Prostate gland (tissue), 2 donors: ENCODE data around the gene TPGS1. TPM values are rescaled to one million over a fixed set of nuclear protein-coding genes. Genes with fewer than 3 reads are reported as not detected.

Source experiments
- DNase-seq: peaks from one replicate; pipeline ENCODE4 v3.0.0-alpha.2; 2019; ENCODE audit warnings: low spot score
- H3K27ac ChIP-seq, 2 donors: fragments of 200-600 bp; sonication (generic); 2 replicates each; pipeline ENCODE4 v1.5.1; 2017 to 2019
- H3K27me3 ChIP-seq: fragments of 200-600 bp; sonication (generic); replicated peaks from 2 replicates; pipeline ENCODE4 v1.5.1; 2019; ENCODE audit not compliant: insufficient read depth
- H3K36me3 ChIP-seq, 2 donors: fragments of 200-600 bp; sonication (generic); 1 replicate in 1 of 2; 2 replicates in 1 of 2; pipeline versions ENCODE4 v1.5.1 to v1.8.1; 2017 to 2019
- H3K4me1 ChIP-seq: fragments of 200-600 bp; sonication (generic); replicated peaks from 2 replicates; pipeline ENCODE4 v1.5.1; 2019
- H3K4me3 ChIP-seq, 2 donors: fragments of 200-600 bp; sonication (generic); 2 replicates each; pipeline ENCODE4 v1.5.1; 2017 to 2019
- H3K9me3 ChIP-seq: fragments of 200-600 bp; sonication (generic); 2 replicates; pipeline ENCODE4 v1.5.1; 2017
- POLR2A ChIP-seq: fragments of 450-650 bp; IDR thresholded peaks from one replicate; pipeline ENCODE4 v1.6.1; 2016; ENCODE audit warnings: antibody characterized with exemption, mild to moderate bottlenecking
- POLR2AphosphoS5 ChIP-seq: sonication (generic); formaldehyde crosslinking; IDR thresholded peaks from one replicate; pipeline ENCODE4 v1.6.1; 2017; ENCODE audit warnings: antibody characterized with exemption
- WGBS: methylation state at CpG from one replicate; pipeline ENCODE4 v1.1.5; 2018; 5-methylcytosine and 5-hydroxymethylcytosine counted together
- intact Hi-C: fragments of 100-400 bp; cut with DNase I; formaldehyde crosslinking; loops from one replicate; pipeline ENCODE4 v1.14.2; 2022
- total RNA-seq, 2 donors: library from RNA; depleted of rRNA; stranded (reverse); fragments of >200 nt; gene quantifications; one replicate each; pipeline ENCODE4 v1.1.0, GENCODE V29; 2016
- TF ChIP-seq, protein P1 (sequence below), 4 experiments: fragments of 200-600 bp in 2 of 4; fragments of 450-650 bp in 2 of 4; sonication (generic) in 2 of 4; IDR thresholded peaks; 1 replicate in 3 of 4; 2 replicates in 1 of 4; pipeline ENCODE4 v1.5.1; 2016 to 2019; ENCODE audit warnings: antibody characterized with exemption in 4 of 4, mild to moderate bottlenecking in 2 of 4, moderate library complexity in 2 of 4

TPGS1 gene
- total RNA-seq, 2 donors from 2014 or later, result 90.0 to 94.9 TPM

DNA sequence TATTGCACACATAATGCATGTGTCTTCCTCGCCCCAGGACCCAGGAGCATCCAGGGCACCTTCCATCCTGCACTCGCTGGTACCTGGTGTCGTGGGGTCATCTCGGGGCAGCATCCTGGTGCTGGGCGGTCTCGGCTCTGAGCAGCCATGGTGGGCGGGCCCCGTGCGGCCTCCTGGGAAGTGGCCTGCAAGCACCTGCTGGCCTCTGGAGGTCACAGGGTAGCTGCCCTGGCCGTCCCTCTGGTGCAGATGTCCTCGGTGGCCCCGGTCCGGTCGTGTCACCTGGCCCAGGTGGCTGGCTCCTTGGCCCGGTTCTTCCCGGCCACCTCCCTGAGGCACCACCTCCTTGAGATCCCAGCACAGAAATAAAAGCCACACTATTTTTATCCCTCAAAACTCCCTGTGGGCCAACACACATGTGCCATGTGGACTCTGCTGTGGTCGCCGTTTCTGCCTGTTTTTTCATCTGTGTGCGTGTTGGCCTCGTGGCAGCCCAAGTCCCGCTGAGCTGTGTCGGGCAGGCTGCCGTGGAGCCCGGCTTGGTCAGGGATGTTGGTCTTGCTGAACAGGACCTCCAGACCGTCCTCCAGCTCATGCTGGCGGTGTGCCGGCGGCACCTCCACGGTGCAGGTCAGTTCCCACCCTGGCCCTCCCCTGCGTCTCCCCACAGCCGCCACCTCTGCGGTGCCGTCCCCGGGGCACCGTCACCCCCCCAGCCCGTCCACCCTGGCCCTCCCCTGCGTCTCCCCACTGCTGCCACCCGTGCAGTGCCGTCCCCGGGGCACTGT, 31.5 kb downstream of the TPGS1 start:
- no peaks in the 10 kb centered on the region for H3K27me3 ChIP-seq
- no peak overlapping the region for H3K4me3 ChIP-seq
- TF ChIP-seq POLR2A (no peak), POLR2AphosphoS5 (no peak)
- TF ChIP-seq, protein P1, sequence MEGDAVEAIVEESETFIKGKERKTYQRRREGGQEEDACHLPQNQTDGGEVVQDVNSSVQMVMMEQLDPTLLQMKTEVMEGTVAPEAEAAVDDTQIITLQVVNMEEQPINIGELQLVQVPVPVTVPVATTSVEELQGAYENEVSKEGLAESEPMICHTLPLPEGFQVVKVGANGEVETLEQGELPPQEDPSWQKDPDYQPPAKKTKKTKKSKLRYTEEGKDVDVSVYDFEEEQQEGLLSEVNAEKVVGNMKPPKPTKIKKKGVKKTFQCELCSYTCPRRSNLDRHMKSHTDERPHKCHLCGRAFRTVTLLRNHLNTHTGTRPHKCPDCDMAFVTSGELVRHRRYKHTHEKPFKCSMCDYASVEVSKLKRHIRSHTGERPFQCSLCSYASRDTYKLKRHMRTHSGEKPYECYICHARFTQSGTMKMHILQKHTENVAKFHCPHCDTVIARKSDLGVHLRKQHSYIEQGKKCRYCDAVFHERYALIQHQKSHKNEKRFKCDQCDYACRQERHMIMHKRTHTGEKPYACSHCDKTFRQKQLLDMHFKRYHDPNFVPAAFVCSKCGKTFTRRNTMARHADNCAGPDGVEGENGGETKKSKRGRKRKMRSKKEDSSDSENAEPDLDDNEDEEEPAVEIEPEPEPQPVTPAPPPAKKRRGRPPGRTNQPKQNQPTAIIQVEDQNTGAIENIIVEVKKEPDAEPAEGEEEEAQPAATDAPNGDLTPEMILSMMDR (IDR thresholded peaks at IDR 0.05), result no peak
- H3K4me1 ChIP-seq, result peaks cover 2% of the 10 kb centered on the region
- 81% methylated on average over 35 of the region's 40 CpGs for WGBS
- intact Hi-C loops, result no loop called here
- H3K36me3 ChIP-seq, result peaks cover 5 to 21% of the 10 kb centered on the region in 2 donors
- no peak overlapping the region for H3K27ac ChIP-seq
- no peak for DNase-seq
- H3K9me3 ChIP-seq, result no peaks in the 10 kb centered on the region

DNA sequence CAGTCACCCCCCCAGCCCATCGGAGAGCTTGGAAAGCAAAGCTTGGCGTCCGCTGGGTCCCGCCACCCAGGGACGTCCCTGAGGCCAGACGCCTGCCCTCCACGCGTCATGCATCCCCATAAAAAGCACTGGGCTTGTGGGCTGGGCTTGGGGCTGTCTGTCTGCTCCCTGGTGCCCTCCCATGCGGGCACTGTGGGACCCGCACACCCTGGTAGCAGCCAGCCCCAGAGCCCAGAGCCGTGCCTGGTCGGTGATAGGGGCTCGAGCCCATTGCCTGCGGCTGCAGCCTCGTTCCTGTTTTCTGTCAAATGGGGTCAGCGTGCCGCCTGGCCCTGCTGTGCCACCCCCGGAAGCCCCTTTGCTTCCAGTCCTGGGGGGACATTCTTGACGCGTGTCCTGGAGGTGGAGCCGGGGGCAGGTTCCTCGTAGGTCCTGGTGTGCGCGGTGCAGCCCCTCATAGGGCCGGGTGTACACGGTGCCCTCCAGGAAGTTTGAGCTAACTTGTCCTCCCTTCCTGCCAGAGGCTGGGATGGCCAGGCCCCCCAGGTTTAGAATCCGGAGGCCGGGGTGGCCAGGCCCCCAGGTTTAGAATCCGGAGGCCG, 32.2 kb downstream of the TPGS1 start:
- H3K36me3 ChIP-seq, result peaks cover 5 to 21% of the 10 kb centered on the region in 2 donors
- no peak for DNase-seq
- intact Hi-C loops, result no loop called here

GRCh38 chr19:540867-541637, 33.8 kb downstream of the TPGS1 start:
- H3K9me3 ChIP-seq, result no peaks in the 10 kb centered on the region
- peaks cover 5 to 21% of the 10 kb centered on the region in 2 donors for H3K36me3 ChIP-seq
- no peak overlapping the region for H3K4me3 ChIP-seq
- H3K4me1 ChIP-seq, result no peaks in the 10 kb centered on the region
- intact Hi-C loops, result no loop called here
- H3K27me3 ChIP-seq, result no peaks in the 10 kb centered on the region
- no peak for DNase-seq
- TF ChIP-seq, protein P1 (IDR thresholded peaks at IDR 0.05), result no peak
- TF ChIP-seq POLR2AphosphoS5 (no peak), POLR2A (no peak)
- no peak overlapping the region for H3K27ac ChIP-seq
- 89% methylated on average over 51 of the region's 51 CpGs for WGBS

More for the DNA sequence above, 32.2 kb downstream of the TPGS1 start:
- WGBS, result 85% methylated on average over 28 of the region's 30 CpGs
- Histone ChIP-seq H3K27ac (no peak overlapping the region), H3K9me3 (no peaks in the 10 kb centered on the region), H3K4me3 (no peak overlapping the region), H3K4me1 (no peaks in the 10 kb centered on the region), H3K27me3 (no peaks in the 10 kb centered on the region)
- TF ChIP-seq POLR2AphosphoS5, result no peak
- TF ChIP-seq POLR2A, result no peak
- TF ChIP-seq, protein P1 (IDR thresholded peaks at IDR 0.05), result no peak

DNA sequence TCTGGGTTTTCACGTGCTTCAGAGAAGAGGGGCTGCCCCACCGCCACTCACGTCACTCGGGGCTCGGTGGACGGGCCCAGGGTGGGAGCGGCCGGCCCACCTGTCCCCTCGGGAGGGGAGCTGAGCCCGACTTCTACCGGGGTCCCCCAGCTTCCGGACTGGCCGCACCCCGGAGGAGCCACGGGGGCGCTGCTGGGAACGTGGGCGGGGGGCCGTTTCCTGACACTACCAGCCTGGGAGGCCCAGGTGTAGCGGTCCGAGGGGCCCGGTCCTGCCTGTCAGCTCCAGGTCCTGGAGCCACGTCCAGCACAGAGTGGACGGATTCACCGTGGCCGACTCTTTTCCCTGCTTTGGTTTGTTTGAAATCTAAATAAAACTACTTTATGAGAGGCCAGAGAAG, 34.4 kb downstream of the TPGS1 start:
- H3K4me3 ChIP-seq, result no peak overlapping the region
- no peaks in the 10 kb centered on the region for H3K4me1 ChIP-seq
- TF ChIP-seq POLR2AphosphoS5 (no peak), POLR2A (no peak)
- TF ChIP-seq, protein P1 (IDR thresholded peaks at IDR 0.05), result no peak
- H3K27ac ChIP-seq, result no peak overlapping the region
- WGBS, result 85% methylated on average over 26 of the region's 26 CpGs
- DNase-seq, result no peak
- peaks cover 0 to 15% of the 10 kb centered on the region in 2 donors for H3K36me3 ChIP-seq
- no peaks in the 10 kb centered on the region for H3K27me3 ChIP-seq
- intact Hi-C loops, result no loop called here
- H3K9me3 ChIP-seq, result no peaks in the 10 kb centered on the region
